AG08395 (cell line): ENCODE measurements around the gene GSG1L.
"Not testable (repeated sequence)": the region's sequence is repeated elsewhere in the genome, so short reads cannot be mapped to it uniquely, and the experiment has no call there.

ENCODE experiments used
- DNase-seq: peaks from one replicate; pipeline ENCODE4 v3.0.0; 2012; ENCODE audit warnings: mixed read lengths, low spot score

The GSG1L gene

GRCh38 chr16:27980076-27980775 is 83.3 kb downstream of the GSG1L start:
- DNase-seq = no peak

DNA sequence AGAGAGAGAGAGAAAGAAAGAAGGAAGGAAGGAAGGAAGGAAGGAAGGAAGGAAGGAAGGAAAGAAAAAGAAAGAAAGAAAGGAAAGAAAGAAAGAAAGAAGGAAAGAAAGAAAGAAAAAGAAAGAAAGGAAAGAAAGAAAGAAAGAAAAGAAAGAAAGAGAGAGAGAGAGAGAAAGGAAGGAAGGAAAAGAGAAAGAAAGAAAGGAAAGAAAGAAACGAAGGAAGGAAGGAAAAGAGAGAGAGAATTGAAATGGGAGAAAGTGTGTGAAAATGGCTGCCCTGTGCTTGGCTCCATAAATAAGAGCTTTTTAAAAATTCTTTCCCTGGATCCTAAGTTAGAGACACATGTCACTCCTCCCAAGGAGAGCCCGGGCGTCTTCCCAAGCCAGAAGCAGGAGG is 83.8 kb downstream of the GSG1L start:
- DNase-seq = not testable (repeated sequence)

- no peak for DNase-seq
These were observed 84.6 kb downstream of the GSG1L start for GRCh38 chr16:27978876-27979275.

- DNase-seq = peak; percentile 25
These were observed 85.5 kb downstream of the GSG1L start for GRCh38 chr16:27977966-27978365.

DNA sequence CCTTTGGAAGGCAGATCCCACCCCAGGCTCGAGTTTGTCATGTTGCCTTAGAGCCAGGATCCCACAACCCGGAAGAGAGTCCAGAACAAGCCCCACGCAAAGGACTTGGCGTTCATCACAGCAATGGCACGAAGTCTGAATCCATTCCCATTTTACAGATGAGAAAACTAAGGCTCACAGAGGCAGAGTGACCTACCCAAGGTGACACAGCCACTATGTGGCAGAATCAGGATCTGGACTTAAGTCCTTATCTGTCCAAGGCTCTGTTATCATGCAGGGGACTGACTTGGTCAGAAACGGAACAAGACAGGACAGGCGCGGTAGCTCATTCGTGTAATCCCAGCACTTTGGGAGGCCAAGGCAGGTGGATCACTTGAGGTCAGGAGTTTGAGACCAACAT is 86.5 kb downstream of the GSG1L start:
- no peak for DNase-seq

DNA sequence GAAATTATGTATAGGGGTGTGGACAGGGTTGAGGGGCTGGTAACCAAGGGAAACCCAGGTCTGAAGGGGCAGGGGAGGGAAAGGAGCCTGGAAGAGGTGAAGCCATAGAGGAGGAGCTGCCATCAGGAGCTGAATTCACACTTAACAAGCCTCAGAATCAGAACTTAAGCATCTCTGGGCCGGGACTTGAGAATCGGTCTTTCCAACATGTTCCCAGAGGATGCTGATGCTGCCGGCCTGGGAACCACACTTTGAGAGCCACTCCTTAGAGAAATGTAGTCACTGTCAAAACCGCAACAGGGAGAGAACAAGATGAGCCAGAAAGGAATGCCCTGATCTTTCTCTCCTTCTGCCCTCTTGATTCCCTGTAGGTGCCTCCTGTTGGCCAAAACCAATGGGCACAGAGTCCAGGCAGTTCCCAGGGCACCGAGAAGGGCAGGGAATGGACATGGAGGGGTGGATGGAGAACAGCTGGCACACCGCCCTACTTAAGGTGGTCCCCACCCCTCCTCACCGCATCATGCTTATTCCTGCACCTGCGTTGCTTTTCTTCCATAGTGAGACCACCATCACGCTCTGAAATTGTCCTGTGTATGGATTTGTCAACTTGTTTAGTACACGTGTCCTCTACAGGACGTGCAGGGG is 88.5 kb downstream of the GSG1L start:
- no peak for DNase-seq

DNA sequence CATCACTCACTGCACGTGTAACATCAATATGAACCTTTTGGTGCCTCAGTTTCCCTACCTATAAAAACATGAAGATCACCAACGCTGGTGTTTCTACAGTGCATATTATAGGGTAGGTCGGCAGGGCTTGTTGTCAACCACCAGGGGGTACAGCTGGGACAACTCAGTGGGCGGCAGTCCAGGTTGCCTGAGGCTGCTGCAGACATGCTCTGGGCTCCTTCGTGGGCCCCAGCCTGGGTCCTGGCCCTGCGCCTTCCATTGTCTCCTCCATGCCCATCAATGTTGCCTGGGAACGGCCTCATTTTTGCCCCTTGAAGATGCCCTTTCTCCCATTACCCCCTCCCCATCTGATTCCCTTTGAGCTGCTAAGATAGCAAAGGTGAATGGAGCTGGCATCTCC is 89.8 kb downstream of the GSG1L start:
- DNase-seq = no peak

DNA sequence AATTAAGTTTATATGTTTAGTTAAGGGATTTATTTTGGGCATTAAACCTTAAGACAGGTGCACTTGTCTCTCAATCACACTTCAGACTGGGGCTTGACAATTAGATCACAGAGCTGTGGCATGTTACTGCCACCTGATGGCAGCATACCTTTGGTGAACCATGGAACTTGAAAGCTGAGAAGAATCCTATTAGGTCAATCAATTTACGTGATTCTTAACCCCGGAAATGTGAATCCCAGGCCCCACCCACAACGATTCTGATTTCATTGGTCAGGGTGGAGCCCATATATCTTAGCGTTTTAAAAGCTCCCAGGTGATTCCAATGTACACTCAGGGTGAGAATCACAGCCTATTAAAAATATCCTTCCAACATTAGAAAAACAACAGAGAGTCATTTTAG is 91.0 kb downstream of the GSG1L start:
- DNase-seq = peak; percentile 38

DNA sequence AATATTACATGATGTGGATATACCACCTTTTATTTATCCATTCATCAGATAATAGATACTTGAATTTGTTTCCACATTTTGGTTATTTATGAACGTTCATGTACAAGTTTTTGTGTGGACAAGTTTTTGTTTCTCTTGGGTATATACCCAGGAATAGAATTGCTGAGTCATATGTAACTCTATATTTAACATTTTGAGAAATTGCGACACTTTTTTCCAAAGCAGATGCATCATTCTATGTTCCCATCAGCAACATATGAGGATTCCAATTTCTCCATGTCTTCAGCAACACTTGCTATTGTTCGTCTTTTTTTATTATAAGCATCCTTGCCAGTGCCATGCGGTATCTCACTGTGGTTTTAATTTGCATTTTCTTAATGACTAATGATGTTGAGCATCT is 93.9 kb downstream of the GSG1L start:
- DNase-seq = no peak

- no peak for DNase-seq
These were observed 96.3 kb downstream of the GSG1L start for GRCh38 chr16:27967169-27967568.

- no peak for DNase-seq
These were observed 96.8 kb downstream of the GSG1L start for GRCh38 chr16:27966756-27967155.

- no peak for DNase-seq
These were observed 97.7 kb downstream of the GSG1L start for GRCh38 chr16:27965801-27966200.

DNA sequence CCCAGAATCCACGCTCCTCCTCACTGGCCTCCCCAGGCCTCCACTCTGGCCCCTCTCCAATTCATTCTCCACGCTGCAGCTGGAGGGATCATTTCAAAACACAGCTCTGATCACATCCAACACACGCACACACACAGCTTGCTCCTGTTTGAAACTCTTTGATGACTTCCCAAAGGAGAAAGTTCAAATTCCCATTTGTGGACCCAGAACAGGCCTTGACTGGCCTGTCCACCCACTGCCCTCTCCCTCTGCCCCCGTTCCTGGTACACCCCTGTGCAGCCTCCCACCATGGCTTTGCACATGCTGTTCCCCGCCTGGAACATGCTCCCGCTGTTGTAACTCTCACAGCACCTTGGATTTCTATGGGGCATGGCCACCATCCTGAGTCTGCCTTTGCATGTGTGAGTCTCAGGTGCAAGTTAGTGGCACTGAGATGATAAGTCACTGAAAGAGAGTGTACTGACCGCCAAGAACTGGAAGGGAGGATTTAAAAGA is 100.0 kb downstream of the GSG1L start:
- DNase-seq = no peak

GRCh38 chr16:27962197-27962596 is 101.3 kb downstream of the GSG1L start:
- DNase-seq = no peak

DNA sequence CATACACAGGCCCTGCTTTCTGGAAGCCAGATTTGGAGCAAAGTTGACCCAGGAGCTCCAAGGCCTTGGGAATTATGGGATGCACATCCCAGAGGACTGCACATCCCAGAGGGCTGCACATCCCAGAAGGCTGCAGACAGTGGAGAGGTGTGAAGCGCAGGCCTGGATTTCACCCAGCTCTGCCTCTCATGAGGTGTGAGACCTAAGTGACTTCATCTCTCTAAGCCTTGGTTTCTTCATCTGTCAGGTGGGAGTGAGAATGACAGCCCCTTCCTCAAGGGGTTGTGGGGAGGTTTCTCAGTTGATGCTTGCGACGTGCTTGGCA is 102.3 kb downstream of the GSG1L start:
- DNase-seq = no peak

- DNase-seq = no peak
These were observed 102.8 kb downstream of the GSG1L start for GRCh38 chr16:27960619-27961295.

DNA sequence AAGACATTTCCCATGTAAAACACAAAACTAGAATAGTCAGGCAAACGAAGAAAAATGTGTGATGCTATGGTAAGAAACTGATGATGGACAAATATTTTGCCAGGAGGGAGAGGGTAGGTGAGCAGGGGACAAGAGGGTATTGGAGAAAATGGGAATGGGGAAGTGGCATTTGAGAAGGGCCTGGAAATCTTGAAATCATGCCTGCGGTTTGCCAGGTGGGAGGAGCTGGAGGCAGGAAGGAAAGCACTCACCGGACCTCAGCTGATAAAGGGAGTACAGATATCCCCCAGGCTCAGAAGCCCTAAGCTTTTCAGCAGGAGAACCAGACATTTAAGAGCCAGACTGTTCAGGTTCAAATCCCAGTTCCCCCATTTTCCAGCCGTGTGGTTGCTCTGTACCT is 103.6 kb downstream of the GSG1L start:
- no peak for DNase-seq

DNA sequence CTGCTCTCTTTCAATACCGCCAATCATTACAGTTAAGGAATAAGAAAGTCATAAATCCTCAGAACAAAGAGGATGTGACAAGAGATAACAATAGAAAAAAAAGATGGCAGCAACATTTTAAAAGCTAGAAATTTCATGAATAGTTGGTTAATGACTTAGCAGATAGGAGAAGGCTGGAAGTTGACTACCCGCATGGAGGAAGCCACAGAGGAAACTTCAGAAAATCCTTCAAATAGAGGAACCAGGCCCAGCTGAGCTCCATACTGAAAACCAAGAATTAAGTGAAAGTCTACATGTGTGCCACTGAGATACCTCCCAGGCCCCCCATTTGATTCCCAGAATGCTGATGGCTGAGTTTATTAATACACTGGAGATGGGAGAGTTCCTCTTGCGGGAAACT is 109.3 kb downstream of the GSG1L start:
- DNase-seq = no peak

GRCh38 chr16:27952811-27953210 is 110.7 kb downstream of the GSG1L start:
- DNase-seq = no peak

- peak; percentile 67 for DNase-seq
These were observed 111.9 kb downstream of the GSG1L start for GRCh38 chr16:27951489-27952120.

- DNase-seq = no peak
These were observed 113.2 kb downstream of the GSG1L start for GRCh38 chr16:27950206-27950887.

DNA sequence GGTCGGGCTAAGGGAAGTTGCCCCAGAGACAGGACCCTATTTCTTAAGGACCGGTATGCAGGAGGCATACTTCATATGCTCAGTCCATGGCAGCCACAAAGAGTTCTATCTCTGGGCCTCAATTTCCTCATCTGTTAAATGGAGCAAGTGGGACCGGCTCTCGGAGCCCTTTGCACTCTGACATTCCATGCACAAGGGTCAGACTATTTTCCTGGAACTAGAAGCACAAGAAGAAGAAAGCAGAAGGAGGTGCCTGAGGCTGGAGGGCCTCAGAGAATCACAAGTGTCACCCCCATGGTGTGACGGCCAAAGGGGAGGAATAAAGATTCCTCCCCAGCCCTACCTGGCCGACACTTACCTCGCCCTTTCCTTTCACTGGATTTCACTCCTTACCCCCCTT is 115.8 kb downstream of the GSG1L start:
- DNase-seq = no peak
